Activated T-cell treated with anti-CD3 and anti-CD28 coated beads, Interleukin-2, amount 50 U/mL, for 24 hours (primary cell): ENCODE results near the gene ODAD2.
A peak's percentile ranks its signal among the peaks of the same experiment; 100 is the strongest.

Experiments
- DNase-seq: peaks from one replicate; pipeline ENCODE4 v3.0.0-alpha.2; 2020
- H3K27ac Mint-ChIP-seq: 2 replicates; pipeline ENCODE4 v1.8.0; 2020; ENCODE audit warnings: mild to moderate bottlenecking, mixed read lengths
- H3K27me3 Mint-ChIP-seq: 2 replicates; pipeline ENCODE4 v1.8.0; 2020; ENCODE audit warnings: mixed read lengths
- H3K36me3 Mint-ChIP-seq: 2 replicates; pipeline ENCODE4 v1.8.0; 2020; ENCODE audit warnings: low read depth, mixed read lengths
- H3K4me1 Mint-ChIP-seq: 2 replicates; pipeline ENCODE4 v1.8.0; 2020; ENCODE audit warnings: low read depth, mixed read lengths
- H3K4me3 Mint-ChIP-seq: 2 replicates; pipeline ENCODE4 v1.8.0; 2020; ENCODE audit warnings: mild to moderate bottlenecking, moderate library complexity, mixed read lengths
- H3K9me3 Mint-ChIP-seq: 2 replicates; pipeline ENCODE4 v1.8.0; 2020; ENCODE audit warnings: mixed read lengths

The ODAD2 gene

GRCh38 chr10:27998954-27999275 is at the start of gene ODAD2:
TSS of gene ODAD2 (minus strand) at chr10:27999079. CDS start at chr10:27995142, 3,937 bp downstream.
- Mint-ChIP-seq H3K4me1 (peaks cover 12% of the 10 kb centered on the region), H3K36me3 (no peaks in the 10 kb centered on the region), H3K9me3 (no peaks in the 10 kb centered on the region), H3K27me3 (peaks cover 67% of the 10 kb centered on the region), H3K27ac (no peak within 1 kb of the TSS), H3K4me3 (peak within 1 kb of the TSS; percentile 75)
- no peak for DNase-seq

- Mint-ChIP-seq H3K27ac (no peak overlapping the region), H3K4me3 (no peak overlapping the region), H3K27me3 (no peaks in the 10 kb centered on the region), H3K4me1 (no peaks in the 10 kb centered on the region), H3K9me3 (peaks cover 8% of the 10 kb centered on the region), H3K36me3 (peaks cover 15% of the 10 kb centered on the region)
- no peak for DNase-seq
Observed at GRCh38 chr10:28047061-28047460, 48.2 kb upstream of the ODAD2 start.

- peaks cover 8% of the 10 kb centered on the region for H3K9me3 Mint-ChIP-seq
Observed at GRCh38 chr10:28046579-28046978, 47.7 kb upstream of the ODAD2 start.

GRCh38 chr10:28043941-28044340 is 45.1 kb upstream of the ODAD2 start:
- no peak overlapping the region for H3K27ac Mint-ChIP-seq
- no peaks in the 10 kb centered on the region for H3K27me3 Mint-ChIP-seq
- no peak overlapping the region for H3K4me3 Mint-ChIP-seq
- no peaks in the 10 kb centered on the region for H3K9me3 Mint-ChIP-seq
- no peaks in the 10 kb centered on the region for H3K4me1 Mint-ChIP-seq
- DNase-seq = no peak
- no peaks in the 10 kb centered on the region for H3K36me3 Mint-ChIP-seq

More at GRCh38 chr10:28046579-28046978, 47.7 kb upstream of the ODAD2 start:
- Mint-ChIP-seq H3K27me3 (no peaks in the 10 kb centered on the region), H3K4me3 (no peak overlapping the region), H3K4me1 (no peaks in the 10 kb centered on the region), H3K27ac (no peak overlapping the region), H3K36me3 (peaks cover 15% of the 10 kb centered on the region)
- no peak for DNase-seq

GRCh38 chr10:28036587-28036986 is 37.7 kb upstream of the ODAD2 start:
- Mint-ChIP-seq H3K27me3 (peaks cover 18% of the 10 kb centered on the region), H3K9me3 (no peaks in the 10 kb centered on the region), H3K27ac (no peak overlapping the region), H3K4me1 (no peaks in the 10 kb centered on the region), H3K4me3 (no peak overlapping the region), H3K36me3 (no peaks in the 10 kb centered on the region)
- no peak for DNase-seq

GRCh38 chr10:28020993-28021982 is 22.4 kb upstream of the ODAD2 start:
- Mint-ChIP-seq H3K27ac (no peak overlapping the region), H3K9me3 (no peaks in the 10 kb centered on the region), H3K27me3 (peaks cover 16% of the 10 kb centered on the region), H3K4me3 (no peak overlapping the region), H3K4me1 (peaks cover 3% of the 10 kb centered on the region), H3K36me3 (no peaks in the 10 kb centered on the region)
- DNase-seq = no peak

GRCh38 chr10:28020080-28020860 is 21.4 kb upstream of the ODAD2 start:
- DNase-seq = no peak
- H3K9me3 Mint-ChIP-seq = no peaks in the 10 kb centered on the region
- H3K27ac Mint-ChIP-seq = no peak overlapping the region

GRCh38 chr10:28014651-28015050 is 15.8 kb upstream of the ODAD2 start:
- no peak for DNase-seq

More at GRCh38 chr10:28020080-28020860, 21.4 kb upstream of the ODAD2 start:
- Mint-ChIP-seq H3K36me3 (no peaks in the 10 kb centered on the region), H3K4me1 (peaks cover 3% of the 10 kb centered on the region), H3K4me3 (no peak overlapping the region), H3K27me3 (peaks cover 16% of the 10 kb centered on the region)

GRCh38 chr10:28012990-28013515 is 14.2 kb upstream of the ODAD2 start:
- Mint-ChIP-seq H3K4me1 (peaks cover 10% of the 10 kb centered on the region), H3K4me3 (no peak overlapping the region), H3K27ac (no peak overlapping the region), H3K9me3 (no peaks in the 10 kb centered on the region), H3K36me3 (no peaks in the 10 kb centered on the region), H3K27me3 (peaks cover 30% of the 10 kb centered on the region)
- DNase-seq = no peak

More at GRCh38 chr10:28014651-28015050, 15.8 kb upstream of the ODAD2 start:
- Mint-ChIP-seq H3K4me1 (peaks cover 10% of the 10 kb centered on the region), H3K4me3 (no peak overlapping the region), H3K27ac (no peak overlapping the region), H3K9me3 (no peaks in the 10 kb centered on the region), H3K27me3 (peaks cover 32% of the 10 kb centered on the region), H3K36me3 (no peaks in the 10 kb centered on the region)

- H3K4me3 Mint-ChIP-seq = no peak overlapping the region
- H3K27me3 Mint-ChIP-seq = peaks cover 34% of the 10 kb centered on the region
- H3K9me3 Mint-ChIP-seq = no peaks in the 10 kb centered on the region
- H3K27ac Mint-ChIP-seq = no peak overlapping the region
- no peak for DNase-seq
- H3K36me3 Mint-ChIP-seq = no peaks in the 10 kb centered on the region
- peaks cover 10% of the 10 kb centered on the region for H3K4me1 Mint-ChIP-seq
Observed at GRCh38 chr10:28010821-28011220, 11.9 kb upstream of the ODAD2 start.

- Mint-ChIP-seq H3K36me3 (no peaks in the 10 kb centered on the region), H3K27ac (no peak overlapping the region), H3K27me3 (peaks cover 39% of the 10 kb centered on the region), H3K4me1 (peaks cover 2% of the 10 kb centered on the region), H3K4me3 (no peak overlapping the region), H3K9me3 (no peaks in the 10 kb centered on the region)
- no peak for DNase-seq
Observed at GRCh38 chr10:28008054-28008453, 9.2 kb upstream of the ODAD2 start.

GRCh38 chr10:28001353-28001752 is 2.5 kb upstream of the ODAD2 start:
- Mint-ChIP-seq H3K27ac (no peak overlapping the region), H3K4me1 (peaks cover 12% of the 10 kb centered on the region), H3K4me3 (no peak overlapping the region), H3K27me3 (peaks cover 67% of the 10 kb centered on the region), H3K36me3 (no peaks in the 10 kb centered on the region), H3K9me3 (no peaks in the 10 kb centered on the region)
- no peak for DNase-seq

- peak; percentile 59 for DNase-seq
- Mint-ChIP-seq H3K9me3 (no peaks in the 10 kb centered on the region), H3K27ac (no peak overlapping the region), H3K4me3 (peak overlapping the region; percentile 75), H3K4me1 (peaks cover 12% of the 10 kb centered on the region), H3K36me3 (no peaks in the 10 kb centered on the region), H3K27me3 (peaks cover 67% of the 10 kb centered on the region)
Observed at GRCh38 chr10:27998178-27998953, 513 bp downstream of the ODAD2 start.

GRCh38 chr10:27997865-27998177 is 1.1 kb downstream of the ODAD2 start:
- H3K27ac Mint-ChIP-seq = no peak overlapping the region
- H3K36me3 Mint-ChIP-seq = no peaks in the 10 kb centered on the region
- H3K27me3 Mint-ChIP-seq = peaks cover 63% of the 10 kb centered on the region
- peak overlapping the region; percentile 75 for H3K4me3 Mint-ChIP-seq
- DNase-seq = no peak
- peaks cover 12% of the 10 kb centered on the region for H3K4me1 Mint-ChIP-seq
- H3K9me3 Mint-ChIP-seq = no peaks in the 10 kb centered on the region
